NCI-H2171 treated with DMSO at 0.1 percent for 48 hours (cell line): ENCODE measurements around the gene PTPN14.
A peak's percentile ranks its signal among the peaks of the same experiment; 100 is the strongest.
"Not testable (repeated sequence)": the region's sequence is repeated elsewhere in the genome, so short reads cannot be mapped to it uniquely, and the experiment has no call there.

Source experiments
- DNase-seq: peaks from one replicate; lab custom pipeline; 2025; lab: John Stamatoyannopoulos, UW

The PTPN14 gene

DNA sequence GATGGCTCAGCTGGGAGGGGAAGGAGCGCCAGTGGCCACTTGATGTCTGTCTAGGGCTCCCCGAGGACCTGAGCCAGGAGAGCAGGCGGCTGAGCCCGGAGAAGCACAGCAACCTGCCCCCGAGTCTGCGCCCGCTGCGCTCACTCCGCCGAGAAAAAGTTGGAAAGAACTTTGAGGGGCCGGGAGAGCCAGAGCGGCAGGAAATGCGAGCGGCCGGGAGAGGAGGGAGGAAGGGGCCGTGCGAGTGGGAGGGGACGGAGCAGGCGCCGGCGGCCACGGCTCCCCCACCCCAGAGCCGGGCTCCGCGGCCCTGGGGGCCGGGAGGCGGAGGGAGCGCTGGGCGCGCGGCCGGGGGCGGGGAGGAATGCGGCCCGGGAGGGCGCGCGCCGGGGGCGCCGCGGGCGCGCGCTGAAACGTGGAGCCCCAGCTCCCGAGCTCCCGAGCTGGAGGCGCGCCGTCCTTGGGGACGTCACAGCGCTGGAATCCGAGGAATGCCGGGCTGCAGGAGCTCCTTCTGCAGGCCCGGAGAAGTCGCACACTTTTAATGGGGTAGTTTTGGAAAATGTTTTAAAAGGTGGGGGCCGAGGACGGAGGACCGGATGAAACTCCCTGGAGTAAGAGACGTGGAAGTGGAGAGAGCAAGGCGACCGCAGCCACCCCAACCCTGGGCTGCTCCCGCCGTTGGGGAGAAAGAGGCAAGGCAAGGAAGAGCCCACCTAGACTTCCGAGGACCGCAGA, at the start of gene PTPN14:
Gene PTPN14, minus strand, starts transcription at position 167 of the 738 bp plus-strand sequence. CDS start 86,799 bp downstream, outside the sequence.
- DNase-seq: peak; percentile 57

- no peak for DNase-seq
These were observed 41.8 kb upstream of the PTPN14 start for GRCh38 chr1:214593158-214593557.

- not testable (repeated sequence) for DNase-seq
These were observed 40.5 kb upstream of the PTPN14 start for GRCh38 chr1:214591918-214592317.

DNA sequence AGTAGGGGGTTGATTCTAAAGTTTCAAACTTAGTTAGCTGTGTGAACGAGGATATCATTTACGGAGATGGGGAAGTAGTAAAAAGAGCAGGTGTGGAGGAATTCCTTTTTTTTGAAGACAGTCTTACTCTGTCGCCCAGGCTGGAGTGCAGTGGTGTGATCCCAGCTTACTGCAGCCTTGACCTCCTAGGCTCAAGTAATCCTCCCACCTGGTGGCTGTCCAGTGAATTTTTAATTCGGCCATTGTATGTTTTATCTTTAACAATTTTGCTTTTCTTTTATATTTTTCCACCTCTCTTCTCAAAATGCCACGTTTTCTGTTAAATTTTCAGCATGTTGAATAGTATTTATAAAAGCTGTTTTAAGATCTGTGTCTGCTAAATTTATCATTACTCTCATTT, 39.3 kb upstream of the PTPN14 start:
- DNase-seq: no peak

DNA sequence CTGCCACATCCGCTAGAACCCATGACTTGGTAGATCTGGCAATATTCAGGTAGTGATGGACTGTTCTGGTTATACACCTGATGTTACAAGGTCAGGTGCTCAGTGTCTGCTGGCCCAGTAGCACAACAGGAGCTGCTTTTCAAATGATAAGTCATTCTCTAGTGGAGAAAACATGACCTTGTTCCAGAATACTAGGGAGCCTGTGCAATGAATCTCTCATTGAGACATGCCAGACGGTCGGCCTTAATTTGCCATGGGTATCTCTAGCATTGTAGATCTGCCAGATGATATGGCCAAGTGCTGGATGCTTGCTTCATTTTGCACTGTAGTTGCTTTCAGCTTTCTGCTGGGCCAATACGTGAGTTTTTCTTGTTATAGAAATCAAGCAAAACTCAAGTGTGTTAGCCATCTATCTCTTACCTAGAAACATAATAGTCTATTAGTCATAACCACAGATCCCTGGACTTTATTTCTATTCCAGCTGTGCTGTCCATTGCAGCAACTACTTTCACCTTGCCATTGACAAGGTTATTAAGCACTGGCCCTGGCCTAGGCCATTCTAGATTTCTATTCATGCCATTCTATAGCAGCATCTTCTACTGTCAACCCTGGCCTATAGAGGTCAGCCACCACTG, 37.7 kb upstream of the PTPN14 start:
- DNase-seq: no peak

DNA sequence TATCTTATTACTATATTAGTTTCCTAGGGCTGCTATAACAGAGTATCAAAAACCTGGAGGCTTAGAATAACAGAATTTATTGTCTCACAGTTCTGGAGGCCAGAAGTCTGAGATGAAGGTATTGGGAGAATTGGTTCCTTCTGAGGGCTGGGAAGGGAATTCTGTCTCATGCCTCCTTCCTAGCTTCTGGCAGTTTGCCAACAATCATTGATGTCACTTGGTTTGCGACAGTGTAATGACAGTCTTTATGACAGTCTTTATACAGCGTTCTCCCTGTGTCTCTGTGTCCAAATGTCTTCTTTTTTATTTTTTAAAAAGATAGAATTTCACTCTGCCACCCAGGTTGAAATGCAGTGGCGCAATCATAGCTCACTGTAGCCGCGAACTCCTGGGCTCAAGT, 35.8 kb upstream of the PTPN14 start:
- DNase-seq: no peak

- no peak for DNase-seq
These were observed 35.2 kb upstream of the PTPN14 start for GRCh38 chr1:214586621-214587020.

DNA sequence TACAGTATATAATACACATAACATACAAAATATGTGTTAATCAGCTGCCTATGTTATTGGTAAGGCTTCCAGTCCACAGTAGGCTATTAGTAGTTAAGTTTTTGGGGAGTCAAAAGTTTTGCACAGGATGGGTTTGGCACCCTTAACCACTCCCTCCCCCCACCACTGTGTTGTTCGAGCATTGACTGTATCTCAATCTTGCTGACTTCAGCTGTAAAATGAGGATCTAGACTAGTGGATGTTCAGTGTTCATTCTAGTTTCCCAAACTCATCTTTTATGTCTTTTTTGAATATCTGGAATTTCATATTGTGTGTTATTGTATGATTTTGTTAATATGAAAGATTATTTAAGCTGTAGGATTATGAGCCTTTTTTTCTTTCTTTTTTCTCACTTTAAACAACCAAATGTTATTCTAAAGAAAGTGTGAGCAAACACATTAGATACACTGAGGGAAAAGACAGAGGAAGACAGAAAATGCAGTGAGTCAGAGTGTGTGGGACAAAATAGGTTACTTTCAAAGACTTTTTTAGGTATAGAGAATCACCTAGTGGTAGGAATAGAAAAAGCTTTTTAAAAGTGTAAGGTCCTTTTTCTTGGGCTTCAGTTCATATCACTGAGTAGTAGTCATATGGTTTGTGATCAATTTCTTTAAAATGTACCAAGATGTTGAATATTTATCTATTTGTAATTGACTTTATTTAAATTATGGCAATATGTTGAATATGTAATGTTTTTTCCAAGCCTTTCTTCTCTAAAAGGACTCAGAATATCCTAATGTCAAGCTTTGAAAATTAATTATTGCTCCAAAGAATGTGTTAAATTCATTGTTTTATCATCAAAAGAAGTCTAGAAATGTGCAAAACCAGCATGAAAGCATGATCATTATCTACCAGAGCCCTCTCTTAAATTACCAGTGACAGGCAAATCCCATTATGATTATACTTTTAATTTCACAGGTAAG, 33.7 kb upstream of the PTPN14 start:
- peak; percentile 68 for DNase-seq

DNA sequence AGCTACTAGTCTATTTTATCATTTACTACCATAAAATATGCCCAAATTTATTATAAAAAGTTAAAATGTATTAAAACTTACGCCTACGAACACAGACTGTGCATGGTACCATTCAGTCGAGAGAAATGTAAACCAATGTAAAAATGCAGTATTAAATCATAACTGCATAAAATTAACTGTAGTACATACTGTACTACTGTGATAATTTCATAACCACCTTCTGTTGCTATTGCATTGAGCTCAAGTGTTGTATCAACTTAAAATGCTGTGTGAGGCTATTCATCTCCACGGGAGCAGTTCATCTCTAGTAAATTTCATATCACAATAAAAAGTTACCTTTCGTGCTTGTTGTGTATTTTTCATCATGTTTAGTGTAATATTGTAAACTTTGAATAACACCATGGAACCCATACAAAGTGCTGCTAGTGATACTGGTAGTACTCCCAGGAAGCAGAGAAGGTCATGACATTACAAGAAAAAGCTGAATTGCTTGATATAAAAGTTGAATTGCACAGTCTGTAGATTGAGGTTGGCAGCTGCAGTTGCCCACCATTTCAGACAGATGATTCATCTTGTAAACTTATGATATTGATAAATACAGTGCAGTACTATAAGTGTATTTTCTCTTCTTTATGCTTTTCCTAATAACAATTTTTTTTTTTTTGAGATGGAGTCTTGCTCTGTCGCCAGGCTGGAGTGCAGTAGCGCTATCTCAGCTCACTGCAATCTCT, 32.6 kb upstream of the PTPN14 start:
- DNase-seq: no peak

DNA sequence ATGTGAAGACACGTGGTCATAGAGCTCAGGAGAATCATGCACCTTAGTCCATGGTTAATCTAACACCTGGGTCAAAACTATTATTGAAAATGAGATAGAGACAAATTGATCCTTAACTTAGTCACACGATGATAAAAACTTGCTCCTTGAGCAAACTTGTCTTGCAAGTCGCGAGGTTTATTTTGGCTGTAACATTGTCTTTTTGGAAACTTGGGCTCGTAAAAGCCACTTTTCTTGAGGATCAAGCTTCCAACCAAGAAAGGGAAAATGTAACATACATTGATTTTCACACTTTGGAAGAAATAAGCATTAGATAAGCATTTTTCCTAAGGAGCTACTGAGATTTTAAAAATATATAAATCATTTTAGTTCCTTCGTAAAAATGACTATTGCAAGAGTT, 31.7 kb upstream of the PTPN14 start:
- DNase-seq: no peak

- DNase-seq: no peak
These were observed 31.0 kb upstream of the PTPN14 start for GRCh38 chr1:214582289-214582891.

GRCh38 chr1:214581785-214582184, 30.4 kb upstream of the PTPN14 start:
- DNase-seq: peak; percentile 9

- no peak for DNase-seq
These were observed 27.8 kb upstream of the PTPN14 start for GRCh38 chr1:214579183-214579582.

- not testable (repeated sequence) for DNase-seq
These were observed 24.7 kb upstream of the PTPN14 start for GRCh38 chr1:214576120-214576519.

DNA sequence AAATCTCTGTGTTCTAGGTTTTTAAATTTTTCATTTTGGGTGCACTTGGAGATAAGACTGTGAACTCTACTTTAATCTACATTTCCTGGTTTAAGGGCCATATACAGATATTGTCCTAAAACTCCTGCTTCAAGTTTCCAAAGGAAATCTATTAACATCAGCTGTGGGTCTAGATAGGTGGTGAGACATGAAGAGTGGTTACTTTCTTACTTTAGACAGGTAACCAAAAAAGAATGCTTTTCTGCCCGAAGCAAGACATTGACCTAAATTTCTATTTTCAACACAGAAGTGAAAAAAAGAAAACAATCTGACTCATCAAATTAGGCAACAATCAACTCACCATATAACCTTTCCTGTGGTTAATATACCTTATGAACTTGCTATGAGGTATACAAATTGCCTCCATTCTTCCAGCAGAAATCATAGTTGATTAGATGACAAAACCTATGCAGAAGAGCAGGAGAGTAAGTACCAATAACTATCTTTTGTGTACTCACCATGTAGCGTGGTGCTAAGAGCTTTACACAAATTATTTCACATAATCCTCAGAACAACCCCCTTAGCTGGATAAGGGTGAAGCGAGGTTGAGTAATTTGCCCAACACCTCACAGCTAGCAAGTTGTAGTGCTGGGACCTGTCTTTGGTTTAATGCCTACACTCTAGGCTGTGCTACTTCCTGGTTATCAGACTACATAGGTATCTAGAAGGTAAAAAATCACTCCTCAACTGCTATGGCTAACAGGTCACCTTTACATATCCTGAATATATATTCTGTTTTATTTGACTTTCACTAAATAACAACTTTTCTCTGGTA, 23.4 kb upstream of the PTPN14 start:
- DNase-seq: no peak

DNA sequence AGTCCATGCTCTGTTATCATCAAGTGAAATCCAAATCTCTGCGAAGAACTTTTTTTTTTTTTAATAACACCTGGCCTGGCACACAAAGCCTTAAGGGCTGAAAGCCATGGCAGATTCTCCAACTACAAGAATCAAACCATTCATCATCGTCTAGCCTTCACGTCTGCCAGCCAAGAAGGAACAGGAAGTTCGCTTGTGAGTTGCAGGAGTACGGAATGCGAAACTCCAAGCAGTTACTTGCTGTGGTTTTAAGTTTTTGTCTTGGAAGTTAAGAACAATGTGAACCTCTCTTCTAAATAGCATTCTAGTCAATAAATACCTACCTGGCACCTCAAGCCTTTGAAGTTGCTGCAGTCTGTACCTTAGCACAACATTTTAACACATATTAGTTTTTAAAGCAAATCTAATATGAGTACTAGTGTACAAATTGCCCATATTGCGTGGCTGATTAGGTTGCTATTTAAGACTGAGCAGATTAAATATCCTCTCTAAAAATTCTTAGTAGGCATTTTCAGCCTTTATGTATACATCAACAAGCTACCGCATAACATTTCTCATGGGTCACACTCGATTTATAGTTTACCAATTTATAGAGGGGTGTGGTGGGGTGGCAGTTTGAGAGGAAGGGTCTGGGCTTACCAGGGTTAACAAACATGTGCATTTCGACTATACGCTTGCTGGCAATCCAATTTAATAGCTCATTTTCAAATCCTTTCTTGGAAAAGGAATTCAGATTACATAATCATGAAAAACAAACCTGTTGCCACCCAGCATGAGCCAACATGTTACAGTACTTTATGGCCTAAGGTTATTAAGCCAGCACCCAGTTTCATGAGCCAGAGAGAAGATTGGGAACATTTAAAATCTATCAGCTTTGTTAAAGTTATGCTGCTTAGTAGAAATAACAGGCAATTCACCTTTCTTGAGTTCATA, 22.2 kb upstream of the PTPN14 start:
- DNase-seq: no peak

- no peak for DNase-seq
These were observed 19.9 kb upstream of the PTPN14 start for GRCh38 chr1:214571281-214571680.

GRCh38 chr1:214570442-214570841, 19.0 kb upstream of the PTPN14 start:
- DNase-seq: no peak

DNA sequence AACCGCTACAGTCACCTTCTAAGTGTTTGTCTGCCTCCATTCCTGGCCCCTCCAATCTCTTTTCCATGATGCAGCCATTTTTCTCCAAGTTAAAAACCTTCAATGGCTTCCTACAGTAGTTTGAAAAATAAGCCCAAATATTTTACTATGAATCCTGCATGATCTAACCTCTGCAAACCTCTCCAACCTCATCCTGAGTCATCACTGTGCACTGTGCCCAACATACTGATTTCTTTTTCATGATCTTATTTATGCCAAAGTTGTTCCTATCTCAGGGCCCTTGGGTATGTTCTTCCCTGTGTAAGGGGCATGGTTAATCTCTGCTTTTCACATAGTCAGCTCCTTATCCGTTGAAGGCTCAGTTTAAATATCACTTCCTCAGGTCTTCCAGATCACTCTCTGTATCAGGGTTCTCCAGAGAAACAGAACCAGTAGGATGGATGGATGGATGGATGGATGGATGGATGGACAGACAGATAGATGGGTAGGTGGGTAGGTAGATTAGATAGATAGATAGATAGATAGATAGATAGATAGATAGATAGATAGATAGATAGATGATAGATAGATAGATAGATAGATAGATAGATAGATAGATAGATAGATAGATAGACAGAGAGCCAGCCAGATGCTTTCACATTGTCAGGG, 18.1 kb upstream of the PTPN14 start:
- DNase-seq: no peak
